ENCODE measurements around the gene PPP1R12B. TPM values are rescaled to one million over a fixed set of nuclear protein-coding genes. Genes with fewer than 3 reads are reported as not detected.
"Not testable (repeated sequence)": the region's sequence is repeated elsewhere in the genome, so short reads cannot be mapped to it uniquely, and the experiment has no call there.

Gene PPP1R12B
- total and polyA plus RNA-seq, 2 donors (not counting 1 experiment from before 2014, with no cell fraction given): 13.4 to 21.7 TPM

DNA sequence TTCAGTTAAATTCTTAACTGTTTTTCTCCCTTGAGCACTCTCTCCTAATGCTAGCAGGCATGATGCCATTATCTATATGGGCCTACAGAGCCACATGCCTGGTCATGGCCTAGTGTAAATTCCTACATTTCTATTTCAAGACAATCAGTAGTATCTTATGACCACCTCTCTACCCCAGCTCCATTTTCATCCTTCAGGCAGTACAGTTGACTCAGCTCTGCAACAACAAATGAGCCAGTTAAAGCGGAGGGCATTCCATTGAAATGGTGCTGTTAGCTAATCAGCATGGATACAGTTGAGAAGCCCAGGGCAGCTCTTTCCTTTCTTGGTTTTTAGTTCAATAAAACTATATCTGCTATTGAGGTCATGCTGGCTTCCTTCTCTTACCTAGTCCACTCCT lies 150.0 kb downstream of the PPP1R12B start:
- Histone ChIP-seq H3K9me3 (ENCODE audit: control insufficient read depth, insufficient read depth, low read depth, low read length) (no peaks in the 10 kb centered on the region), H4K20me1 (ENCODE audit: control insufficient read depth, extremely low read depth, insufficient read depth, low read length) (no peaks in the 10 kb centered on the region), H3K4me3 (replicated peaks in 1 of 4; ENCODE audit: control extremely low read depth in 1 of 4, insufficient read depth in 1 of 4, low read depth in 3 of 4, low read length in 4 of 4) (no peak overlapping the region), H3K4me2 (ENCODE audit: extremely low read depth, insufficient read depth, low read length) (no peak overlapping the region), H3K79me2 (ENCODE audit: control insufficient read depth, insufficient read depth, low read length) (no peaks in the 10 kb centered on the region), H2AFZ (ENCODE audit: low read length) (no peak overlapping the region), H3K9ac (ENCODE audit: insufficient read depth, low read length) (no peak overlapping the region), H3K27me3 (ENCODE audit: control insufficient read depth, insufficient read depth, low read length) (no peaks in the 10 kb centered on the region), H3K36me3 (ENCODE audit: control insufficient read depth, insufficient read depth, low read length) (no peaks in the 10 kb centered on the region), H3K27ac (ENCODE audit: insufficient read depth, low read length) (no peak overlapping the region), H3K4me1 (ENCODE audit: control insufficient read depth, extremely low read depth, insufficient read depth, low read length) (no peaks in the 10 kb centered on the region)
- TF ChIP-seq, protein P1, sequence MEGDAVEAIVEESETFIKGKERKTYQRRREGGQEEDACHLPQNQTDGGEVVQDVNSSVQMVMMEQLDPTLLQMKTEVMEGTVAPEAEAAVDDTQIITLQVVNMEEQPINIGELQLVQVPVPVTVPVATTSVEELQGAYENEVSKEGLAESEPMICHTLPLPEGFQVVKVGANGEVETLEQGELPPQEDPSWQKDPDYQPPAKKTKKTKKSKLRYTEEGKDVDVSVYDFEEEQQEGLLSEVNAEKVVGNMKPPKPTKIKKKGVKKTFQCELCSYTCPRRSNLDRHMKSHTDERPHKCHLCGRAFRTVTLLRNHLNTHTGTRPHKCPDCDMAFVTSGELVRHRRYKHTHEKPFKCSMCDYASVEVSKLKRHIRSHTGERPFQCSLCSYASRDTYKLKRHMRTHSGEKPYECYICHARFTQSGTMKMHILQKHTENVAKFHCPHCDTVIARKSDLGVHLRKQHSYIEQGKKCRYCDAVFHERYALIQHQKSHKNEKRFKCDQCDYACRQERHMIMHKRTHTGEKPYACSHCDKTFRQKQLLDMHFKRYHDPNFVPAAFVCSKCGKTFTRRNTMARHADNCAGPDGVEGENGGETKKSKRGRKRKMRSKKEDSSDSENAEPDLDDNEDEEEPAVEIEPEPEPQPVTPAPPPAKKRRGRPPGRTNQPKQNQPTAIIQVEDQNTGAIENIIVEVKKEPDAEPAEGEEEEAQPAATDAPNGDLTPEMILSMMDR (conservative IDR thresholded peaks at IDR 0.05 in 1 of 2, IDR thresholded peaks at IDR 0.05 in 1 of 2; ENCODE audit: low read depth in 1 of 2, low read length in 2 of 2): no peak
- DNase-seq (ENCODE audit: low read depth in 2 of 2): no peak

DNA sequence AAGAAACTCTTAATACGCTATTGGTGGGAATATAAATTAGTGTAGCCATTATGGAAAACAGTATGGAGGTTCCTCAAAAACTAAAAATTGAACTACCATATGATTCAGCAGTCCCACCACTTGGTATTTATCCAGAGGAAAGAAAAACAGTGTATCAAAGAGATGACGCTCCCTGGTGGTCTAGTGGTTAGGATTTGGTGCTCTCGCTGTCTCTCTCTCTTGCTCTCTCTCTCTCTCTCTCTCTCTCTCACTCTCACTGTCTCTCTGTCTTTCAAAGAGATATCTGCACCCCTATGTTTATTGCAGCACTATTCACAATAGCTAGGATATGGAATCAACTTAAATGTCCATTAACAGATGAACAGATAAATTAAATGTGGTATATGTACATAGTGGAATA lies 151.5 kb downstream of the PPP1R12B start:
- not testable (repeated sequence) for H2AFZ ChIP-seq (ENCODE audit: low read length); H3K9ac ChIP-seq (ENCODE audit: insufficient read depth, low read length); H3K9me3 ChIP-seq (ENCODE audit: control insufficient read depth, insufficient read depth, low read depth, low read length); H3K27ac ChIP-seq (ENCODE audit: insufficient read depth, low read length); H3K36me3 ChIP-seq (ENCODE audit: control insufficient read depth, insufficient read depth, low read length); DNase-seq (ENCODE audit: low read depth in 2 of 2); H4K20me1 ChIP-seq (ENCODE audit: control insufficient read depth, extremely low read depth, insufficient read depth, low read length); H3K4me1 ChIP-seq (ENCODE audit: control insufficient read depth, extremely low read depth, insufficient read depth, low read length); H3K27me3 ChIP-seq (ENCODE audit: control insufficient read depth, insufficient read depth, low read length); H3K79me2 ChIP-seq (ENCODE audit: control insufficient read depth, insufficient read depth, low read length); H3K4me2 ChIP-seq (ENCODE audit: extremely low read depth, insufficient read depth, low read length); H3K4me3 ChIP-seq (replicated peaks in 1 of 4; ENCODE audit: control extremely low read depth in 1 of 4, insufficient read depth in 1 of 4, low read depth in 3 of 4, low read length in 4 of 4)

DNA sequence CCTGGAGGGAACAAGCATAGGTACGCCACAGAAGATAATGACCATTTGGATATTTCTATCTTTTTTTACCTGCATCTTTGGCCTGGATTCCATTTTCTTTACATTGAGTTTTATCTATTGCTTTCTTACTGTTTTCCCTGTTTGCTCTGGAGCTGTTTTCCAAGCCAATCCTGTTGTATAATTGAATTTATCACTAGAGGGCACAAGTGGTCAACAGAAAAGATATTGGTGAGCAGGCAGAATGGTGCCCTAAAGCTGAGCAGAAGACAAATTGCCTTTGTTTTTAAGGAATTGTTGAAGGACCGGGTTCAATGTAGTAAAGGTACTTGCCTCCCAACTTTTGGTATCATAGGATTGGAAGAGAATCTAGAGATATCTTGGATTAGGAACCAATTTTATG lies 152.8 kb downstream of the PPP1R12B start:
- Histone ChIP-seq H3K9me3 (ENCODE audit: control insufficient read depth, insufficient read depth, low read depth, low read length) (no peaks in the 10 kb centered on the region), H3K4me1 (ENCODE audit: control insufficient read depth, extremely low read depth, insufficient read depth, low read length) (peaks cover 2% of the 10 kb centered on the region), H2AFZ (ENCODE audit: low read length) (no peak overlapping the region), H3K4me2 (ENCODE audit: extremely low read depth, insufficient read depth, low read length) (no peak overlapping the region), H3K36me3 (ENCODE audit: control insufficient read depth, insufficient read depth, low read length) (no peaks in the 10 kb centered on the region), H3K27ac (ENCODE audit: insufficient read depth, low read length) (no peak overlapping the region), H3K4me3 (replicated peaks in 1 of 4; ENCODE audit: control extremely low read depth in 1 of 4, insufficient read depth in 1 of 4, low read depth in 3 of 4, low read length in 4 of 4) (no peak overlapping the region), H3K27me3 (ENCODE audit: control insufficient read depth, insufficient read depth, low read length) (no peaks in the 10 kb centered on the region), H4K20me1 (ENCODE audit: control insufficient read depth, extremely low read depth, insufficient read depth, low read length) (no peaks in the 10 kb centered on the region), H3K79me2 (ENCODE audit: control insufficient read depth, insufficient read depth, low read length) (no peaks in the 10 kb centered on the region), H3K9ac (ENCODE audit: insufficient read depth, low read length) (no peak overlapping the region)
- DNase-seq (ENCODE audit: low read depth in 2 of 2): peak; percentile 31 to 64
- TF ChIP-seq, protein P1 (conservative IDR thresholded peaks at IDR 0.05 in 1 of 2, IDR thresholded peaks at IDR 0.05 in 1 of 2; ENCODE audit: low read depth in 1 of 2, low read length in 2 of 2): peak; percentile 37 to 51
- no peak for TF ChIP-seq EZH2 (IDR thresholded peaks at IDR 0.05; ENCODE audit: low read length, missing control alignments)
